HG03460 (cell line): ENCODE measurements around the gene RAPGEF5.

Experiments
- ATAC-seq: cut with Tn5 transposase; IDR thresholded peaks from one replicate; pipeline ENCODE4 v1.9.1; 2021; ENCODE audit not compliant: unreplicated experiment

Gene RAPGEF5

GRCh38 chr7:22128528-22128920, 228.4 kb downstream of the RAPGEF5 start:
- no peak for ATAC-seq

GRCh38 chr7:22127835-22128527, 229.0 kb downstream of the RAPGEF5 start:
- ATAC-seq = no peak

GRCh38 chr7:22125436-22125835, 231.5 kb downstream of the RAPGEF5 start:
- ATAC-seq = no peak

GRCh38 chr7:22124941-22125340, 232.0 kb downstream of the RAPGEF5 start:
- ATAC-seq = no peak

GRCh38 chr7:22123139-22123538, 233.8 kb downstream of the RAPGEF5 start:
- ATAC-seq = no peak

GRCh38 chr7:22121702-22122474, 235.1 kb downstream of the RAPGEF5 start:
- no peak for ATAC-seq

GRCh38 chr7:22120391-22121053, 236.4 kb downstream of the RAPGEF5 start:
- no peak for ATAC-seq

- ATAC-seq = no peak
These were observed 239.7 kb downstream of the RAPGEF5 start for GRCh38 chr7:22117222-22117621.

GRCh38 chr7:22116451-22117030, 240.4 kb downstream of the RAPGEF5 start:
- ATAC-seq = no peak

GRCh38 chr7:22115689-22116088, 241.3 kb downstream of the RAPGEF5 start:
- ATAC-seq = no peak

GRCh38 chr7:22114440-22114981, 242.4 kb downstream of the RAPGEF5 start:
- ATAC-seq = no peak

- ATAC-seq = no peak
These were observed 243.9 kb downstream of the RAPGEF5 start for GRCh38 chr7:22113041-22113440.

- ATAC-seq = no peak
These were observed 245.3 kb downstream of the RAPGEF5 start for GRCh38 chr7:22111661-22112060.

- no peak for ATAC-seq
These were observed 246.1 kb downstream of the RAPGEF5 start for GRCh38 chr7:22110881-22111280.

- no peak for ATAC-seq
These were observed 246.6 kb downstream of the RAPGEF5 start for GRCh38 chr7:22110227-22110839.

GRCh38 chr7:22109761-22110160, 247.2 kb downstream of the RAPGEF5 start:
- no peak for ATAC-seq

GRCh38 chr7:22108151-22108845, 248.7 kb downstream of the RAPGEF5 start:
- ATAC-seq = no peak

- no peak for ATAC-seq
These were observed 251.4 kb downstream of the RAPGEF5 start for GRCh38 chr7:22105550-22105949.

GRCh38 chr7:22094413-22095342, 262.3 kb downstream of the RAPGEF5 start:
- no peak for ATAC-seq
